HG02938 (cell line): ENCODE results near the gene FRMD4B.

Source experiments
- ATAC-seq: cut with Tn5 transposase; IDR thresholded peaks from one replicate; pipeline ENCODE4 v1.9.1; 2021; ENCODE audit warnings: mild to moderate bottlenecking, moderate library complexity; ENCODE audit not compliant: unreplicated experiment

FRMD4B gene

GRCh38 chr3:69406163-69406562, 20.3 kb upstream of the FRMD4B start:
- ATAC-seq: no peak

DNA sequence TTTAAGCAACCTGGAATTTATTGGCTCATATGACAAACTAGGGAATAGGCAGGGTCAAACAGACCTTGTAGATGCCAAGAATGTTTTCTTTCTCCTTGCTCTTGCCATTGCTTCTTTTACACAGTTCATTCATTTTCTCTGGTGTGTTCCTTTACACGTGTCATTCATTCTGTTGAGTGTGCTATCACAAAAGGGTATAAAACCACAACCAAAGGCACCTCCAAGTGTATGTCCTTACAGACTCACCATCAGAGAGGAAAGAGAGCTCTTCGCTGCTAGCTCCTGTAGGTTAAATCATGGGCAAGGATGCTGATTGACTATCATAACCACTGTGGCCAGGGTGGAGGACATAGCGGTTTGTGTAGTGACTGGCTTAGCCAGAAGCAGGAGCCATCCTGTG, 19.2 kb upstream of the FRMD4B start:
- no peak for ATAC-seq

- ATAC-seq: no peak
These were observed 17.6 kb upstream of the FRMD4B start for GRCh38 chr3:69403454-69403853.

DNA sequence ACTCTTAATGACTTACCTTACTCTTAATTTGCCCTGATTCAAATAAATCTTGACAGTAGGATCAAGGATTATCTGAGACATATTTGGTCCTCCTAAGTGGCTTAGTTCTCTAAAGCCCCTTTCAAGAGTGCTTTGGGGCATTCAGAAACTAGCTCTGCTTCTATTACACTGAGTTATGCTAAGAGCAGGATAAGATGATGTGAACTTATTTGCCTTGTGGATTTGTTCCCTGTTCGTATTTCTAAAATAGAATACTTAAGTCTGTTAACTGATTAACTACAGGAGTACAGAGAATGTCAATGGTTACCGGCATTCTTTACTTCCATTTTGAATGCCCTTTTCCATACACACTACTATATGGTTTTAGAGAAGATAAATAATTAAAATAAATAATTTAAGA, 14.8 kb upstream of the FRMD4B start:
- ATAC-seq: no peak

DNA sequence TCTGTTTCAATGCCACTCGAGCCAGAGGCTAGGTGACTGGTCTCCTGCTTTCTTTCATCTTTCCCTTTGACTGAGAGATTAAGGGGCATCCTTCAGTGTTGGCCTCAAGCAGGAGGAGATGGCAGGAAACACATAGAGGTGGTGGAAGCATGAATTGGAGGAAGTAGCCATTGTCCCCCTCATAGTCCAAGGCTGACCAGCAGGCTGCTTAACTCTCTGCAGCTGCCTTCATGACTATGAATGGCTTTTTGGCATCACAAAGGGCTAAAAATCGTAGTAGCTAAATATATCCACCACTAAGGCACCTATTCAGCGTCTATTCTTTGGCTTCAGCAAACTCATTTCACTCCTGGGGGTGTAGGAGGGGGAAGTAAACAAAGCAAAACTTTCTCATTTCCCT, 7.0 kb upstream of the FRMD4B start:
- ATAC-seq: no peak

- no peak for ATAC-seq
These were observed 6.5 kb upstream of the FRMD4B start for GRCh38 chr3:69392415-69392814.

DNA sequence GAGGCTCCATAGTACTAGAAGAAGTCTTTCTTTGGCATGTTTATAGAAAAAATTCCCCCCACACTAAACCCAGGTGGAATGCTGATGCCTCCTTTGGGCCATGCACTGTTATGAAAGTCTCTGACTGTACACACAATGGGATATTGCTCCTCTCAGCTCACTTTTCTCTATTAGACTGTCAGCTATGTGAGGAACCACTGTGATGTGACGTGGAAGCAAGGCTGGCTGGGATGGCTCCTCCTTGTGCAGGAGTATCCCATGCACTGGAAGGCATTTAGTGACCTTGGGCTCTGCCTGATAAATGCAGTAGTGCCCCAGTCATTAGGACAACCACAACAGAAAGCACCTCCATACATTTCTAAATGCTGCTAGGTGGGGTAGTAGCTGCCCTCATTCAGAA, 5.7 kb upstream of the FRMD4B start:
- no peak for ATAC-seq

- no peak for ATAC-seq
These were observed 4.9 kb upstream of the FRMD4B start for GRCh38 chr3:69390771-69391170.

GRCh38 chr3:69389520-69390248, 3.8 kb upstream of the FRMD4B start:
- no peak for ATAC-seq

DNA sequence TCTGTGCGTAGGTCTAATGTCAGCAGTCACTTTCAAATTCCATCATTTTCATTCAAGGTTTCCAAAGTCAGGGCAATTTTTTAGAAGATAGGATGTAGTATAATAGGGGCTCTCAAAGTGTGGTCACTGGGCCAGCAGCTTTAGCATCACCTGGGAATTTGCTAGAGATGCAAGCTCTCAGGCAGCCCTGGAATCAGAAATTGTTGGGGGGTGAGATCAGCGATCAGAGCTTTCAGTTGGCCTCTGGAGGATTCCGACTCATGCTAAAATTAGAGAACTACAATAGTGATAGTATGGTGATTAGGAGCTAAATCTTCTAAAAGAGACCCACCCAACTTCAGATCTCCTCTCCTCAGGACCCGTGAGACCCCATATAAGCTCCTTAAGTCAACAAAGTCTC, 2.4 kb upstream of the FRMD4B start:
- ATAC-seq: no peak

- no peak for ATAC-seq
These were observed 883 bp upstream of the FRMD4B start for GRCh38 chr3:69386556-69387385.

DNA sequence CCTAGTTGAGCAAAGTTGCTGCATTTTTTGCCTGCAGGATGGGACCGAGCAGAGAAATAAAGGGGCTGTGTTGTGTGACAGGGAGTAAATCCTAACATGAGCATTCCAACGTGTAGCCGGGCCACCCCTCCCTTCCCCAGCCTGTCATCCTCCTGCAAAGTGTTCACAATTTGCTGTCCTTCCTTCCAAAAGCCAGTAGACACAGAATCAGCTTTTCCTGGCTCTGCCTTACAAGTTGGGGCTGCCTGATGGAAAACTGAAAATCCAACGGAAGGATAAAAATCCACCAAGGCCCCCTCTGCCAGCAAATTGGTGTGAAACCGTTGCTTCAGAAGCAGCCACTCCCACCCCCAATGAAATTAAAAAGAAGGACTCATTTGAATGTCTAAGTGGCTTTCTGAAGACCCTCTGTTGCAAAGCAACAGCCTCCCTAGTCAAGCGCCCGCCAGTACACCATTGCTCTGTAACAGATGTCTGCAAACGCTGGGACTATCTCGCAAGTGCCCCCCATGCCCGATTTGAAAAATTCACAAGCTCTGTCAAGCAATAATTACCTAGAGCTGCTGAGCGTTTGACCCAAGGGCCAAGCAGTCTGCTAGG, 665 bp downstream of the FRMD4B start:
- no peak for ATAC-seq

DNA sequence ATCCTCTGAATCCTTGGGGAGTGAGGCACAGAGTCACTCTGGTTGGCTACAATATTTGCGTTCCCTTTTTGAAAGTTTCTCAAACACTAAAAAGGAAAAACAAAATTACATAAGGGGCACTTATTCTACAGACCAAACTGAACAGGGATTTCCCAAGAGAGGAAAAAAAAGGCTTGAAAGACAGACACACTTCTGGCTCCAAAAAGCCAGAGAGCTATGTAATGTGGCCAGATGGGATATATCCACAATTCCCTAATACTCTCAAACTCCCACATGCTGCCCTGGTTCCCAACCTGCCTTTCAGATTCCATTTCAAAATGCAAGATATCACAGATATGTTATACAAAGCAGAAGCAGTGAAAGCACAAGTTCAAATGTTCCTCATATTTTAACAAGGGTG, 1.6 kb downstream of the FRMD4B start:
- ATAC-seq: no peak

- ATAC-seq: no peak
These were observed 6.2 kb downstream of the FRMD4B start for GRCh38 chr3:69379661-69380060.

- ATAC-seq: no peak
These were observed 7.6 kb downstream of the FRMD4B start for GRCh38 chr3:69378112-69378802.

DNA sequence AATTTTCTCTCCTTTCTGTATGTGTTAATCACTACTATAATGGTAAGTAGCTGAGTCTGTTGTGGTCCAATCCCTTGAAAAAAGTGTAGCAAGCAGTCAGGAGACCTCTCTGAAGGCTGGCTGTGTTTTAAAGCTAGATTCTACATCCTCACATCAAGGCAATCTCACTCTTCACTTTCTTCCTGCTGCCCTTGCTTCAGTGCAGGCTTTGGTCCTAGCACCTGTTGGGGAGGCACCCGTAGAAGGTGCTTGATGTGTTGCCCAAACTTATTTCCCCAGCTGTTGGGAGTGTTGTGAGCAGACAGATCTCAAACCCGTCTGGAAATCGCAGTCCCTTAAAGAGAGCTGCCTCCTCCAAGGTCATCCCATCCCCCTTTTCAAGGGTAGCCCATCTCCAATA, 8.6 kb downstream of the FRMD4B start:
- ATAC-seq: no peak

GRCh38 chr3:69376731-69377130, 9.2 kb downstream of the FRMD4B start:
- ATAC-seq: no peak

DNA sequence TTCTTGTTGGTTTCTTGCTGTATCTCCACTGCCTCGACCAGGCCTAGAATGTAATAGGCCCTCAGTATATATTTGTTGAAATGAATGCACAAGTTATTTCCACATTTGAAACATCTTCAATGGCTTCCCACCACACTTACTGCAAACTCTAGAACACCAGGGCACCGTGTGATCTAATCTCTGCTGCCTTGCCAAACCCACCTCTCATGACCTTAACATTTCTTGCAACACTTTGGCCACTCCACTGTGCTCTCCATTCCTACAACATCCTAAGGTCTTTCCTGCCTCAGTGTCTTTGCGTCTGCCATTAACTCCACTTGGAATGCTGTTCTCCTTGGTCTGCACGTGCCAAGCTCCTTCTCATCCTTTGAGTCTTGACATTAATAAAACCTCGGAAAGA, 14.1 kb downstream of the FRMD4B start:
- ATAC-seq: no peak

- no peak for ATAC-seq
These were observed 15.0 kb downstream of the FRMD4B start for GRCh38 chr3:69370901-69371301.

DNA sequence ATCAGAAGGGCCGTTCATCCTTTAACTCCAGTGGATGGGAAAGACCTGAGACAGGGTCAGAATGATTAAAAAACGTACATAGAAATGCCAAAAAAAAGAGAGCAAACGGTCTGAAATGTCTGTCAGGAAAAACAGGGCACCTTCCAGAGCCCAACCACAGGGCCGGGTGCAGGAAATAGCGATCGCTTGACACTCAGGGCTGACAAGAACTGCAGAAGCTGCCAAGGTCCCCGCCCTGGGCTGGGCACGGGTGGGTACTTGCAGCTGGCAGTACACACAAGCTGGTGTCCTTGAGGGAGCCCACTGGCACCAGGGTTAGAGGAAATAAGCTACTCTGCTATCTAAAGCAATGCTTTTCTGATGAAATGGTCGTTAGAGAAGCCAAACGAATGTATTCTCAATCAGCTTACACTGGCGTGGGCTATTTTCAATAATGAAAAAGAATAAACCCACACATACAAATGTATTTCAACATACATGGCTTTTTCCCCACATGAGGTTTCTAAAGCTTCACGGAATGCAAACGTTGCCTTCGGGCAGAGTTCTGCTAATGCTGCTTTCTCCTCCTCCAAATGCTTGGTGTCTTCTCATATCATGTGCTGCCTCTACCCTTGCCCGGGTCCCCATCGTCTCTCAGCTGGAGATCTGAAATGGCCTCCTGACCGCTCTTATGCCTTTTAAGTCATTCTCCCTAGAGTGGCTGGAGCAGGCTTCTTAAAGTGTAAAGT, 15.6 kb downstream of the FRMD4B start:
- no peak for ATAC-seq
